Neural cell (in vitro differentiated cells): ENCODE results near the gene OOEP. TPM values are rescaled to one million over a fixed set of nuclear protein-coding genes. Genes with fewer than 3 reads are reported as not detected.

Experiments used
- H2AFZ ChIP-seq: fragments of 200-600, 300-800 bp; sonication (generic), shearing (Covaris generic); 2 replicates; pipeline ENCODE4 v1.6.0; 2014; ENCODE audit warnings: low read depth, mild to moderate bottlenecking, antibody characterized with exemption, low read length, moderate library complexity
- H3F3A ChIP-seq: fragments of 200-600 bp; shearing (Covaris generic); 2 replicates; pipeline ENCODE4 v1.6.1; 2016; ENCODE audit warnings: mild to moderate bottlenecking, moderate library complexity, mixed read lengths, antibody characterized with exemption, low read length; ENCODE audit not compliant: insufficient read depth, poor library complexity, severe bottlenecking
- H3K27ac ChIP-seq: fragments of 200-600, 300-800 bp; sonication (generic), shearing (Covaris generic); 2 replicates; pipeline ENCODE4 v1.5.1; 2014; ENCODE audit warnings: mild to moderate bottlenecking, low read length, moderate library complexity
- H3K27me3 ChIP-seq: fragments of 300-800, 200-600 bp; sonication (generic), shearing (Covaris generic); 2 replicates; pipeline ENCODE4 v1.6.0; 2014; ENCODE audit warnings: mild to moderate bottlenecking, low read depth, low read length, moderate library complexity; ENCODE audit not compliant: insufficient read depth
- H3K36me3 ChIP-seq: fragments of 300-800, 200-600 bp; sonication (generic), shearing (Covaris generic); 2 replicates; pipeline ENCODE4 v1.5.1; 2014; ENCODE audit warnings: mild to moderate bottlenecking, antibody characterized with exemption, low read length, moderate library complexity; ENCODE audit not compliant: insufficient read depth
- H3K4me2 ChIP-seq: fragments of 300-800, 200-600 bp; sonication (generic), shearing (Covaris generic); 2 replicates; pipeline ENCODE4 v1.6.0; 2014; ENCODE audit warnings: mild to moderate bottlenecking, low read length
- H3K4me3 ChIP-seq: fragments of 300-800, 200-600 bp; sonication (generic), shearing (Covaris generic); 2 replicates; pipeline ENCODE4 v1.5.1; 2014; ENCODE audit warnings: mild to moderate bottlenecking, low read length, moderate library complexity
- H3K79me2 ChIP-seq: fragments of 200-600 bp; shearing (Covaris generic); replicated peaks from 2 replicates; pipeline ENCODE4 v1.6.0; 2014; ENCODE audit warnings: mild to moderate bottlenecking, low read length, moderate library complexity; ENCODE audit not compliant: insufficient read depth
- H3K9ac ChIP-seq: fragments of 300-800, 200-600 bp; sonication (generic), shearing (Covaris generic); 2 replicates; pipeline ENCODE4 v1.6.1; 2016; ENCODE audit warnings: mild to moderate bottlenecking, low read length, mixed read lengths
- H3K9me2 ChIP-seq: fragments of 200-600 bp; shearing (Covaris generic); 2 replicates; pipeline ENCODE4 v1.6.1; 2016; ENCODE audit warnings: mild to moderate bottlenecking, low read length, mixed read lengths; ENCODE audit not compliant: insufficient read depth
- H3K9me3 ChIP-seq: fragments of 200-600, 300-800 bp; sonication (generic), shearing (Covaris generic); 2 replicates; pipeline ENCODE4 v1.6.1; 2016; ENCODE audit warnings: mild to moderate bottlenecking, mixed run types, low read length, moderate library complexity, mixed read lengths
- H4K20me1 ChIP-seq: fragments of 200-600 bp; shearing (Covaris generic); 2 replicates; pipeline ENCODE4 v1.6.1; 2016; ENCODE audit warnings: mild to moderate bottlenecking, mixed run types; ENCODE audit not compliant: insufficient read depth
- CTCF ChIP-seq: fragments of 450-650 bp; IDR thresholded peaks from 2 replicates; pipeline ENCODE4 v1.5.1; 2014; ENCODE audit warnings: antibody characterized with exemption, mild to moderate bottlenecking, moderate library complexity; ENCODE audit not compliant: poor library complexity, severe bottlenecking
- EP300 ChIP-seq: fragments of 450-650 bp; conservative IDR thresholded peaks from 2 replicates; pipeline ENCODE4 v1.6.1; 2014; ENCODE audit warnings: antibody characterized with exemption, mild to moderate bottlenecking, moderate library complexity; ENCODE audit not compliant: poor library complexity, severe bottlenecking
- EZH2 ChIP-seq: fragments of 200-600, 300-800 bp; shearing (Covaris generic), sonication (generic); IDR thresholded peaks from 2 replicates; pipeline ENCODE4 v1.6.1; 2014; ENCODE audit warnings: antibody characterized with exemption, low read length, borderline replicate concordance, mild to moderate bottlenecking; ENCODE audit not compliant: insufficient read depth, poor library complexity, severe bottlenecking
- MXI1 ChIP-seq: fragments of 450-650 bp; conservative IDR thresholded peaks from 2 replicates; pipeline ENCODE4 v1.6.1; 2014; ENCODE audit warnings: antibody characterized with exemption, mild to moderate bottlenecking; ENCODE audit not compliant: poor library complexity, severe bottlenecking
- POLR2AphosphoS5 ChIP-seq: IDR thresholded peaks from 2 replicates; pipeline ENCODE4 v1.6.1; 2012
- RAD21 ChIP-seq: fragments of 450-650 bp; conservative IDR thresholded peaks from 2 replicates; pipeline ENCODE4 v1.6.1; 2014; ENCODE audit warnings: antibody characterized with exemption, mild to moderate bottlenecking, moderate library complexity
- REST ChIP-seq: IDR thresholded peaks from 2 replicates; pipeline ENCODE4 v1.6.1; 2012; ENCODE audit warnings: borderline replicate concordance
- SMC3 ChIP-seq: fragments of 450-650 bp; conservative IDR thresholded peaks from 2 replicates; pipeline ENCODE4 v1.6.1; 2014; ENCODE audit warnings: antibody characterized with exemption, mild to moderate bottlenecking, moderate library complexity; ENCODE audit not compliant: poor library complexity
- TAF1 ChIP-seq: IDR thresholded peaks from 2 replicates; pipeline ENCODE4 v1.6.1; 2012; ENCODE audit warnings: low read depth
- polyA plus RNA-seq: library from polyadenylated mRNA; depleted of rRNA; stranded (reverse); fragments of >200 nt; gene quantifications from 2 replicates; pipeline ENCODE4 v1.2.3, GENCODE V29; 2014

OOEP gene
- polyA plus RNA-seq, 1 donor from 2014 or later, result not detected

DNA sequence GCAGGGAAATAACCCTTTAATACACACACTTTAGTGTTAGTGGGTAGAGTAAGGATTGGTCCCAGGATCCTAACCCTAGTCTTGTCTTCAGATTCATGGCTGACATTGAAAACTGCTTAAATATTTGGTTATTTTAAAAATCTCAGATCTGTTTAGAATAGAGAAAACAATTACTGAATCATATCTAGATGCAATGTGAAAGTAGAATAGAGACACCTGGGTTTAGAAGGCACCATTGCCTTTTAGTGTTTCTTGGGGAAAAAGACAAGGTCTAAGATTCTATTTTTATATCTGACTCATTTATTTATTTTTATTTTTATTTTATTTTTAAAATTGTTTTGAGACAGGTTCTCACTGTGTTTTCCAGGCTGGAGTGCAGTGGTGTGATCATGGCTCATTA lies 31.0 kb upstream of the OOEP start:
- Histone ChIP-seq H4K20me1 (no peaks in the 10 kb centered on the region), H3K79me2 (no peaks in the 10 kb centered on the region), H3K9me2 (no peaks in the 10 kb centered on the region), H3F3A (no peaks in the 10 kb centered on the region), H3K9me3 (no peaks in the 10 kb centered on the region), H3K27ac (no peak overlapping the region), H3K27me3 (no peaks in the 10 kb centered on the region), H3K36me3 (no peaks in the 10 kb centered on the region), H3K9ac (no peak overlapping the region), H3K4me3 (no peak overlapping the region), H2AFZ (no peak overlapping the region), H3K4me2 (no peak overlapping the region)
- no peak for TF ChIP-seq REST
- no peak for TF ChIP-seq POLR2AphosphoS5
- TF ChIP-seq EZH2, result no peak
- no peak for TF ChIP-seq CTCF
- no peak for TF ChIP-seq MXI1
- TF ChIP-seq SMC3, result no peak
- TF ChIP-seq TAF1, result no peak
- no peak for TF ChIP-seq RAD21
- no peak for TF ChIP-seq EP300

GRCh38 chr6:73395875-73396274 lies 26.2 kb upstream of the OOEP start:
- TF ChIP-seq SMC3 (no peak), EZH2 (no peak), MXI1 (no peak), REST (no peak), EP300 (no peak), RAD21 (no peak), TAF1 (no peak), POLR2AphosphoS5 (no peak), CTCF (no peak)
- Histone ChIP-seq H3K36me3 (no peaks in the 10 kb centered on the region), H3K4me2 (no peak overlapping the region), H2AFZ (no peak overlapping the region), H3K4me3 (no peak overlapping the region), H3K27ac (no peak overlapping the region), H3F3A (no peaks in the 10 kb centered on the region), H3K9me2 (no peaks in the 10 kb centered on the region), H4K20me1 (no peaks in the 10 kb centered on the region), H3K27me3 (no peaks in the 10 kb centered on the region), H3K79me2 (no peaks in the 10 kb centered on the region), H3K9me3 (no peaks in the 10 kb centered on the region), H3K9ac (no peak overlapping the region)
